Upper lobe of left lung (tissue), 4 donors: ENCODE results near the gene KNDC1.

Source experiments
- POLR2A ChIP-seq, 4 donors: fragments of 450-650 bp; IDR thresholded peaks; one replicate each; pipeline ENCODE4 v1.5.1; 2016 to 2017; ENCODE audit warnings: antibody characterized with exemption in 4 of 4, mild to moderate bottlenecking in 2 of 4
- POLR2AphosphoS5 ChIP-seq, 2 donors: sonication (generic); formaldehyde crosslinking; IDR thresholded peaks; one replicate each; pipeline ENCODE4 v1.5.1; 2017; ENCODE audit warnings: antibody characterized with exemption in 2 of 2
- TF ChIP-seq, protein P1 (sequence below), 6 experiments: fragments of 450-650 bp in 4 of 6; fragments of 200-600 bp in 2 of 6; sonication (generic) in 2 of 6; IDR thresholded peaks; one replicate each; pipeline ENCODE4 v1.5.1; 2016 to 2019; ENCODE audit warnings: antibody characterized with exemption in 6 of 6

GRCh38 chr10:133189726-133190125, 29.7 kb downstream of the KNDC1 start:
- TF ChIP-seq, protein P1, sequence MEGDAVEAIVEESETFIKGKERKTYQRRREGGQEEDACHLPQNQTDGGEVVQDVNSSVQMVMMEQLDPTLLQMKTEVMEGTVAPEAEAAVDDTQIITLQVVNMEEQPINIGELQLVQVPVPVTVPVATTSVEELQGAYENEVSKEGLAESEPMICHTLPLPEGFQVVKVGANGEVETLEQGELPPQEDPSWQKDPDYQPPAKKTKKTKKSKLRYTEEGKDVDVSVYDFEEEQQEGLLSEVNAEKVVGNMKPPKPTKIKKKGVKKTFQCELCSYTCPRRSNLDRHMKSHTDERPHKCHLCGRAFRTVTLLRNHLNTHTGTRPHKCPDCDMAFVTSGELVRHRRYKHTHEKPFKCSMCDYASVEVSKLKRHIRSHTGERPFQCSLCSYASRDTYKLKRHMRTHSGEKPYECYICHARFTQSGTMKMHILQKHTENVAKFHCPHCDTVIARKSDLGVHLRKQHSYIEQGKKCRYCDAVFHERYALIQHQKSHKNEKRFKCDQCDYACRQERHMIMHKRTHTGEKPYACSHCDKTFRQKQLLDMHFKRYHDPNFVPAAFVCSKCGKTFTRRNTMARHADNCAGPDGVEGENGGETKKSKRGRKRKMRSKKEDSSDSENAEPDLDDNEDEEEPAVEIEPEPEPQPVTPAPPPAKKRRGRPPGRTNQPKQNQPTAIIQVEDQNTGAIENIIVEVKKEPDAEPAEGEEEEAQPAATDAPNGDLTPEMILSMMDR (IDR thresholded peaks at IDR 0.05), result no peak
- TF ChIP-seq POLR2A (IDR thresholded peaks at IDR 0.05) (no peak), POLR2AphosphoS5 (IDR thresholded peaks at IDR 0.05) (no peak)
